HG02885 (cell line): ENCODE results near the gene PCDHB14.
"Not testable (repeated sequence)": the region's sequence is repeated elsewhere in the genome, so short reads cannot be mapped to it uniquely, and the experiment has no call there.

Experiments used
- ATAC-seq: cut with Tn5 transposase; IDR thresholded peaks from one replicate; pipeline ENCODE4 v1.9.1; 2021; ENCODE audit warnings: mild to moderate bottlenecking; ENCODE audit not compliant: unreplicated experiment, poor library complexity

Gene PCDHB14

DNA sequence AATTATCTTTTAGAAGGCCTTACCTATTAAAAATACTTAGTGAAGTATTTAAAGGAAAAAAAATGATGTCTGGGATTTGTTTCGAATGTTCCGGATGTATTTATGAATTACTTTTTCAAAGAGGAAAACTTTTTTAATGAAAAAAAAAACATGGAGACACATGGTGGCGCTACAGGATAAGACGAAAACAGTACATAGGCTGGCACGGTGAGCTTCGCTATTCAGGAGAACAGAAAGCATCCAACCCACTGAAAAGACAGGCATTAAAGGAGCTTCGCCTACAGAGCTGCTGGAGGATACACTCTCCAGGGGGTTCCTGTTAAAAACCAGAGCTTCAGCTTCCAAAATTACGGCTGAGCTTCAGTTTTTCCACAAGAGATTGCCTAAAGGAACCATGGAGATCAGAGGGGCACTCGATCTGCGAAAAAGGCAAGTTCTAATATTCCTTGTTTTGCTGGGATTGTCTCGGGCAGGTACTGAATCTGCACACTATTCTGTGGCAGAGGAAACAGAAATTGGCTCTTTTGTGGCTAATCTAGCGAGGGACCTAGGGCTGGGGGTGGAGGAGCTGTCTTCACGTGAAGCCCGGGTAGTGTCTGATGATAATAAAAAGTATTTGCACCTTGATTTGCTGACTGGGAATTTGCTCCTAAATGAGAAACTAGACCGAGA, at the start of gene PCDHB14:
PCDHB14 (plus strand) TSS at position 232 of the 672 bp plus-strand sequence; CDS start at position 395, 163 bp downstream.
- no peak for ATAC-seq

DNA sequence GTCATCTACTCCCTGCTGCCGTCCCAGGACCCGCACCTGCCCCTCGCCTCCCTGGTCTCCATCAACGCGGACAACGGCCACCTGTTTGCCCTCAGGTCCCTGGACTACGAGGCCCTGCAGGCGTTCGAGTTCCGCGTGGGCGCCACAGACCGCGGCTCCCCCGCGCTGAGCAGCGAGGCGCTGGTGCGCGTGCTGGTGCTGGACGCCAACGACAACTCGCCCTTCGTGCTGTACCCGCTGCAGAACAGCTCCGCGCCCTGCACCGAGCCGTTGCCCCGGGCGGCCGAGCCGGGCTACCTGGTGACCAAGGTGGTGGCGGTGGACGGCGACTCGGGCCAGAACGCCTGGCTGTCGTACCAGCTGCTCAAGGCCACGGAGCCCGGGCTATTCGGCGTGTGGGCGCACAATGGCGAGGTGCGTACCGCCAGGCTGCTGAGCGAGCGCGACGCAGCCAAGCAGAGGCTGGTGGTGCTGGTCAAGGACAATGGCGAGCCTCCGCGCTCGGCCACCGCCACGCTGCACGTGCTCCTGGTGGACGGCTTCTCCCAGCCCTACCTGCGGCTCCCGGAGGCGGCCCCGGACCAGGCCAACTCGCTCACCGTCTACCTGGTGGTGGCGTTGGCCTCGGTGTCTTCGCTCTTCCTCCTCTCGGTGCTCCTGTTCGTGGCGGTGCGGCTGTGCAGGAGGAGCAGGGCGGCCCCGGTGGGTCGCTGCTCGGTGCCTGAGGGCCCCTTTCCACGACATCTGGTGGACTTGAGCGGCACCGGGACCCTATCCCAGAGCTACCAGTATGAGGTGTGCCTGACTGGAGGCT, 48.6 kb upstream of the PCDHB14 start:
- ATAC-seq = not testable (repeated sequence)

DNA sequence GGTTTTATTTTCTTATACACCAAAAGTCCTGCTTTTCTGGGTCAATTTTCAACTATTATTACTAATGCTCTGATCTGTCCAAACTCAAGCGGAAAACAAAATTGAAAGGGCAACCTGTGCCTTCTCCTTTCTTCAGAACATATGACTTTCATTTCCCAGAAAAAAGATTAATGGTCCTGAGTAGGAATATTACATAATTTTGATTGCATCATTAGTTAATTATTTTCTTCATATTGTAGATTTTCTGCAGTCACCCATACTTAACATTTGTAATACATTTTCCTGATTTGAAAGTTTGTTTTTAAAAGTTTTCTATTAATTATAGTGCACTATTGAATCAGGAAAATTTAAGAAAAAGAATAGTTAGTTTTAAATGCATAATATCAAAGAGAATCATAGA, 47.2 kb upstream of the PCDHB14 start:
- no peak for ATAC-seq

DNA sequence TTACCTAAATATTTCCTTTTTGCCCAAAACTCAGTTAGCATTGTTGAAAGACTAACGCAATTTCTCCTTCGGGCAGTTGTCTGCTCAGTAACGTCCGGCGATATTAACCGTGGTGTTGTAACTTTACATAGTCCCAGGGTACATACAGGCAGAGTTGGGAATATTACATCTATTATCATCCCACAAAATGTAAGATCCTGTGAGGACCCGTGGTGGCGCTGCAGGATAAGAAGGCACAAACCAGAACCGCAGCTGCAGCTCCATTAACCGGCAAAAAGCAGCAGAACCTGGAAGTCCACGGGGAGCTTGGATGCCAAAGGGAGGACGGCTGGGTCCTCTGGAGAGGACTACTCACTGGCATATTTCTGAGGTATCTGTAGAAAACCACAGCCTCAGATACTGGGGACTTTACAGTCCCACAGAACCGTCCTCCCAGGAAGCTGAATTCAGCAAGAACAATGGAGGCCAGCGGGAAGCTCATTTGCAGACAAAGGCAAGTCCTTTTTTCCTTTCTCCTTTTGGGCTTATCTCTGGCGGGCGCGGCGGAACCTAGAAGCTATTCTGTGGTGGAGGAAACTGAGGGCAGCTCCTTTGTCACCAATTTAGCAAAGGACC, 45.5 kb upstream of the PCDHB14 start, which contains the start of gene PCDHB8:
PCDHB8 (plus strand) TSS at position 214 of the 615 bp plus-strand sequence; CDS start at position 459, 245 bp downstream.
- ATAC-seq = not testable (repeated sequence)

DNA sequence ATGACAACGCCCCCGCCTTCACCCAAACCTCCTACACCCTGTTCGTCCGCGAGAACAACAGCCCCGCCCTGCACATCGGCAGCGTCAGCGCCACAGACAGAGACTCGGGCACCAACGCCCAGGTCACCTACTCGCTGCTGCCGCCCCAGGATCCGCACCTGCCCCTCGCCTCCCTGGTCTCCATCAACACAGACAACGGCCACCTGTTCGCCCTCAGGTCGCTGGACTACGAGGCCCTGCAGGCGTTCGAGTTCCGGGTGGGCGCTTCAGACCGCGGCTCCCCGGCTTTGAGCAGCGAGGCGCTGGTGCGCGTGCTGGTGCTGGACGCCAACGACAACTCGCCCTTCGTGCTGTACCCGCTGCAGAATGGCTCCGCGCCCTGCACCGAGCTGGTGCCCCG, 43.8 kb upstream of the PCDHB14 start:
- ATAC-seq = not testable (repeated sequence)

DNA sequence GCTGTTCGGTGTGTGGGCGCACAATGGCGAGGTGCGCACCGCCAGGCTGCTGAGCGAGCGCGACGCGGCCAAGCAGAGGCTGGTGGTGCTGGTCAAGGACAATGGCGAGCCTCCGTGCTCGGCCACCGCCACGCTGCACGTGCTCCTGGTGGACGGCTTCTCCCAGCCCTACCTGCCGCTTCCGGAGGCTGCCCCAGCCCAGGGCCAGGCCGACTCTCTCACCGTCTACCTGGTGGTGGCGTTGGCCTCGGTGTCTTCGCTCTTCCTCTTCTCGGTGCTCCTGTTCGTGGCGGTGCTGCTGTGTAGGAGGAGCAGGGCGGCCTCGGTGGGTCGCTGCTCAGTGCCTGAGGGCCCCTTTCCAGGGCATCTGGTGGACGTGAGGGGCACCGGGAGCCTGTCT, 43.3 kb upstream of the PCDHB14 start:
- not testable (repeated sequence) for ATAC-seq

DNA sequence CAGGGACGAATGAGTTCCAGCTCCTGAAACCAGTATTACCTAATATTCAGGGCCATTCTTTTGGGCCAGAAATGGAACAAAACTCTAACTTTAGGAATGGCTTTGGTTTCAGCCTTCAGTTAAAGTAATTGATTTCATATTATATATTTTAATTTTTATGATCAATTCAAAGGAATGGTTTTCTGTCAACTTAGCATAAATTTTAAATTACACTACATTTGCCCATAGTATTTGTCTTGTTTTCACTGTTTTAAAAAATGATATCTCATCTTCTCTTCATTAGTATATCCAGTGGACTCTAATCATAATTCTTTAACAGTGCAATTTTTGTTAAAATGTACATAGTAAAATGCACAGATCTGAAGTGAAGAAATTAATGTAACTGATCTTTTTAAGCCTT, 42.8 kb upstream of the PCDHB14 start:
- ATAC-seq = no peak

DNA sequence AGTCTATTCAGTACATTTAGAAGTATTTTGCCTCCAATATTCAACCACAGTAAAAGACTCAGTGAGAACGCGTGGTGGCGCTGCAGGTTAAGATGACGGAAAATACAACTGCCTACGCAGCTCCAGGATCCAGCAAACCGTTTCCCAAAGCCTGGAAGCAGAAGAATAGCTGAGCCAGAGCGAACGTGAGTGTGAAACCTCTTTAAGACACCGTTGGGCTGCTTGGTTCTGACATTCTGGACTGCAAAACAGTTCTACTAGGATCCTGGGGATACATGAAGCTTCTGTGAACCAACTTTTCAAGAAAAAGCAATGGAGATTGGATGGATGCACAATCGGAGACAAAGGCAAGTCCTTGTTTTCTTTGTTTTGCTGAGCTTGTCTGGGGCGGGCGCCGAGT, 40.9 kb upstream of the PCDHB14 start, which contains the start of gene PCDHB16:
PCDHB16 (plus strand) TSS at position 140 of the 400 bp plus-strand sequence; CDS start at position 313, 173 bp downstream.
- no peak for ATAC-seq

DNA sequence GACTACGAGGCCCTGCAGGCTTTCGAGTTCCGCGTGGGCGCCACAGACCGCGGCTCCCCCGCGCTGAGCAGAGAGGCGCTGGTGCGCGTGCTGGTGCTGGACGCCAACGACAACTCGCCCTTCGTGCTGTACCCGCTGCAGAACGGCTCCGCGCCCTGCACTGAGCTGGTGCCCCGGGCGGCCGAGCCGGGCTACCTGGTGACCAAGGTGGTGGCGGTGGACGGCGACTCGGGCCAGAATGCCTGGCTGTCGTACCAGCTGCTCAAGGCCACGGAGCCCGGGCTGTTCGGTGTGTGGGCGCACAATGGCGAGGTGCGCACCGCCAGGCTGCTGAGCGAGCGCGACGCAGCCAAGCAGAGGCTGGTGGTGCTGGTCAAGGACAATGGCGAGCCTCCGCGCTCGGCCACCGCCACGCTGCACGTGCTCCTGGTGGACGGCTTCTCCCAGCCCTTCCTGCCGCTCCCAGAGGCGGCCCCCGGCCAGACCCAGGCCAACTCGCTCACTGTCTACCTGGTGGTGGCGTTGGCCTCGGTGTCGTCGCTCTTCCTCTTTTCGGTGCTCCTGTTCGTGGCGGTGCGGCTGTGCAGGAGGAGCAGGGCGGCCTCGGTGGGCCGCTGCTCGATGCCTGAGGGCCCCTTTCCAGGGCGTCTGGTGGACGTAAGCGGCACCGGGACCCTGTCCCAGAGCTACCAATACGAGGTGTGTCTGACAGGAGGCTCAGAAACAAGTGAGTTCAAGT, 38.9 kb upstream of the PCDHB14 start:
- not testable (repeated sequence) for ATAC-seq

DNA sequence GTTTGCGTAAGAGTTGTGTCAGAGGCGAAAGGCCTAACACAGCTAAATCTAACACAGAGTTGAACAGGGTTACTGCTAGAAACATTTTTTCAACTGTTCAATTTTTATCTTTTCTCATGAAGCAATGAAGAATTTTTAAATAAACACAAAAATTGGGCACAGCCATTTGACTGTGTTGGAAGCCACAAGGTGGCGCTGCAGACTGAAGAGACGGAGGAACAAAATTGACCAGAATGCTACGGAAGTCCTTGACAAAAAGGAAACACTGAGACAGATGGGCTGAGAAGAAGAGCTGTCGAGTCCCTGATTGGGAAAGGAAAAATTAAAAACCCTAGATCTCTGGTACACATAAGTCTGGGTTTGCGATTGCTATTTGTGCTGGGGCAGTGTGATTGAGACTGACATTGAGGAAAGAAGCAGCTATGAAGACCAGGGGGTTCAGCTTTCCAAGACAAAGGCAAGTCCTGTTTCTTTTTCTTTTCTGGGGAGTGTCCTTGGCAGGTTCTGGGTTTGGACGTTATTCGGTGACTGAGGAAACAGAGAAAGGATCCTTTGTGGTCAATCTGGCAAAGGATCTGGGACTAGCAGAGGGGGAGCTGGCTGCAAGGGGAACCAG, 36.1 kb upstream of the PCDHB14 start, which contains the start of gene PCDHB9:
PCDHB9 (plus strand) TSS at position 265 of the 616 bp plus-strand sequence; CDS start at position 423, 158 bp downstream.
- no peak for ATAC-seq

DNA sequence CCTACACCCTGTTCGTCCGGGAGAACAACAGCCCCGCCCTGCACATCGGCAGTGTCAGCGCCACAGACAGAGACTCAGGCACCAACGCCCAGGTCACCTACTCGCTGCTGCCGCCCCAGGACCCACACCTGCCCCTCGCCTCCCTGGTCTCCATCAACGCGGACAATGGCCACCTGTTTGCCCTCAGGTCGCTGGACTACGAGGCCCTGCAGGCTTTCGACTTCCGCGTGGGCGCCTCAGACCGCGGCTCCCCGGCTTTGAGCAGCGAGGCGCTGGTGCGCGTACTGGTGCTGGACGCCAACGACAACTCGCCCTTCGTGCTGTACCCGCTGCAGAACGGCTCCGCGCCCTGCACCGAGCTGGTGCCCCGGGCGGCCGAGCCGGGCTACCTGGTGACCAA, 34.5 kb upstream of the PCDHB14 start:
- not testable (repeated sequence) for ATAC-seq

DNA sequence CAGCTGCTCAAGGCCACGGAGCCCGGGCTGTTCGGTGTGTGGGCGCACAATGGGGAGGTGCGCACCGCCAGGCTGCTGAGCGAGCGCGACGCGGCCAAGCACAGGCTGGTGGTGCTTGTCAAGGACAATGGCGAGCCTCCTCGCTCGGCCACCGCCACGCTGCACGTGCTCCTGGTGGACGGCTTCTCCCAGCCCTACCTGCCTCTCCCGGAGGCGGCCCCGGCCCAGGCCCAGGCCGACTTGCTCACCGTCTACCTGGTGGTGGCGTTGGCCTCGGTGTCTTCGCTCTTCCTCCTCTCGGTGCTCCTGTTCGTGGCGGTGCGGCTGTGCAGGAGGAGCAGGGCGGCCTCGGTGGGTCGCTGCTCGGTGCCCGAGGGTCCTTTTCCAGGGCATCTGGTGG, 34.0 kb upstream of the PCDHB14 start:
- ATAC-seq = not testable (repeated sequence)

DNA sequence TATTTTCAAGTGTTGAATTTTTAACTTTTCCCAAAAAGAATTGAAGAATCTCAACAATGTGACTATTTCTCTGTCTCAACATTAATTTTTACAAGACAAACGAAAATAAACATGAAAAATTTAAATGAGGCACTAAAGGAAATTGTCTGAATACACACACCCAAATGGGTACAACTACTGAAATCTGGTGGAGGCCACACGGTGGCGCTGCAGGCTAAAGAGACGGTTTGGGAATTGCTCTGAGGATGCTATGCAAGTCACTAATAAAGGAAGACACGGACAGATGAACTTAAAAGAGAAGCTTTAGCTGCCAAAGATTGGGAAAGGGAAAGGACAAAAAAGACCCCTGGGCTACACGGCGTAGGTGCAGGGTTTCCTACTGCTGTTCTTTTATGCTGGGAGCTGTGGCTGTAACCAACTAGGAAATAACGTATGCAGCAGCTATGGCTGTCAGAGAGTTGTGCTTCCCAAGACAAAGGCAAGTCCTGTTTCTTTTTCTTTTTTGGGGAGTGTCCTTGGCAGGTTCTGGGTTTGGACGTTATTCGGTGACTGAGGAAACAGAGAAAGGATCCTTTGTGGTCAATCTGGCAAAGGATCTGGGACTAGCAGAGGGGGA, 30.9 kb upstream of the PCDHB14 start, which contains the start of gene PCDHB10:
PCDHB10 (plus strand) TSS at position 244 of the 616 bp plus-strand sequence; CDS start at position 444, 200 bp downstream.
- ATAC-seq = no peak

DNA sequence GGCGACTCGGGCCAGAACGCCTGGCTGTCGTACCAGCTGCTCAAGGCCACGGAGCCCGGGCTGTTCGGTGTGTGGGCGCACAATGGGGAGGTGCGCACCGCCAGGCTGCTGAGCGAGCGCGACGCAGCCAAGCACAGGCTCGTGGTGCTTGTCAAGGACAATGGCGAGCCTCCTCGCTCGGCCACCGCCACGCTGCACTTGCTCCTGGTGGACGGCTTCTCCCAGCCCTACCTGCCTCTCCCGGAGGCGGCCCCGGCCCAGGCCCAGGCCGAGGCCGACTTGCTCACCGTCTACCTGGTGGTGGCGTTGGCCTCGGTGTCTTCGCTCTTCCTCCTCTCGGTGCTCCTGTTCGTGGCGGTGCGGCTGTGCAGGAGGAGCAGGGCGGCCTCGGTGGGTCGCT, 28.8 kb upstream of the PCDHB14 start:
- not testable (repeated sequence) for ATAC-seq

DNA sequence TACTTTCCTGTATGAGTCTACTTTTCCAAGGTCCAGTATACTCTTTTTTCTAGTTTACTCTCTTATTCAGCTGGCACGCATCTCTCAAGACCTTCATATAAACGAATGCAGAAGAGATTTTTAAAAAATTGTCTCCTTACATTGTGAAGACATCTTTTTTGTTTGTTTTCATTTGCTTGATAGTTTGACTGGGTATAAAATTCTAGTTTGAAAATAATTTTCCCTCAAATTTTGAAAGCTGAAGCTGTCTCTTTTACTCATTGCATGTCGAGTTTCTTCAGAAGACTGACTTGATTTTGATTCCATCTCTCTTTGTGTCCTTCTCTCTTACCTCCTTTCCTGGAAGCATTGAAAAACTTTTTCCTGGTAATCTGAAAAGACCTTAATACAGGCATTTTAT, 26.8 kb upstream of the PCDHB14 start:
- ATAC-seq = no peak

DNA sequence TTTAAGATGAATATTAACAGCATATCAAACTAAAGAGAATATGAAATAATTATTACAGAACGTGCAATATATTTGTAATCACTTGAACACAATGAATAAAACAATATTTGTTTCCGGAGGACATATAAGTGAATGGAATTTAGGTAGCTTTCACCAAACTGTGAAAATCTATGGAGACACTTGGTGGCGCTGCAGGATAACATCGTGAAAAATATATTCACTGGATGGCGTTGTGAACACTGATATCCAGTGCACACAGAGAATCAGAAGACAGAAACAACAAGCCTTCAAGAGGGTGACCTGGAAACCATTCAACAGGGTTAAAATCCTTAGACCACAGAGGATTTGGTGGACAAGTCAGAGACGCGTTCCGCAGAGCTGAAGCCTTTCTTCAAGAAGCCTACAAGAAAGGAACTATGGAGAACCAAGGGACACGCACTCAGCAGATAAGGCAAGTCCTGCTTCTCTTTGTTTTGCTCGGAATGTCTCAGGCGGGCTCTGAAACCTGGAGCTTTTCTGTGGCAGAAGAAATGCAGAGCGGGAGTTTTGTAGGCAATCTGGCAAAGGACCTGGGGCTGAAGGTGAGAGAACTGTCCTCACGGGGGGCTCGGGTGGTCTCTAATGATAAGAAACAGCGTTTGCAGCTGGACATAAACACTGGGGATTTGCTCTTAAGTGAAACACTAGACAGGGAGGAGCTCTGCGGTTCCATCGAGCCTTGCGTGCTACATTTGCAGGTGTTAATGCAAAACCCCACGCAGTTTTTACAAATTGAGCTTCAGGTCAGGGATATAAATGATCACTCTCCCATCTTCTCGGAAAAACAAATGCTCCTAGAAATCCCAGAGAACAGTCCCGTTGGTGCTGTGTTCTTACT, 23.5 kb upstream of the PCDHB14 start, which contains the start of gene PCDHB11:
PCDHB11 (plus strand) TSS at position 269 of the 877 bp plus-strand sequence; CDS start at position 417, 148 bp downstream.
- ATAC-seq = no peak

DNA sequence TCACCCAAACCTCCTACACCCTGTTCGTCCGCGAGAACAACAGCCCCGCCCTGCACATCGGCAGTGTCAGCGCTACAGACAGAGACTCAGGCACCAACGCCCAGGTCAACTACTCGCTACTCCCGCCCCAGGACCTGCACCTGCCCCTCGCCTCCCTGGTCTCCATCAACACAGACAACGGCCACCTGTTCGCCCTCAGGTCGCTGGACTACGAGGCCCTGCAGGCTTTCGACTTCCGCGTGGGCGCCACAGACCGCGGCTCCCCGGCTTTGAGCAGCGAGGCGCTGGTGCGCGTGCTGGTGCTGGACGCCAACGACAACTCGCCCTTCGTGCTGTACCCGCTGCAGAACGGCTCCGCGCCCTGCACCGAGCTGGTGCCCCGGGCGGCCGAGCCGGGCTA, 22.0 kb upstream of the PCDHB14 start:
- ATAC-seq = not testable (repeated sequence)

DNA sequence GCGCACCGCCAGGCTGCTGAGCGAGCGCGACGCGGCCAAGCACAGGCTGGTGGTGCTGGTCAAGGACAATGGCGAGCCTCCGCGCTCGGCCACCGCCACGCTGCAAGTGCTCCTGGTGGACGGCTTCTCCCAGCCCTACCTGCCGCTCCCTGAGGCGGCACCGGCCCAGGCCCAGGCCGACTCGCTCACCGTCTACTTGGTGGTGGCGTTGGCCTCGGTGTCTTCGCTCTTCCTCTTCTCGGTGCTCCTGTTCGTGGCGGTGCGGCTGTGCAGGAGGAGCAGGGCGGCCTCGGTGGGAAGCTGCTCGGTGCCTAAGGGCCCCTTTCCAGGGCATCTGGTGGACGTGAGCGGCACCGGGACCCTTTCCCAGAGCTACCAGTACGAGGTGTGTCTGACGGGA, 21.5 kb upstream of the PCDHB14 start:
- not testable (repeated sequence) for ATAC-seq
